ENCODE results near the gene ROM1.

- TF ChIP-seq EZH2 (IDR thresholded peaks at IDR 0.05; ENCODE audit: borderline replicate concordance, low read length) (no peak), CTCF (IDR thresholded peaks at IDR 0.05; ENCODE audit: low read length) (no peak)
These were observed 31.9 kb upstream of the ROM1 start for GRCh38 chr11:62580959-62581715.
